Fibroblast of pulmonary artery (primary cell): ENCODE measurements around the gene CFAP74.

Experiments used
- DNase-seq: peaks from one replicate; pipeline ENCODE4 v3.0.0-alpha.2; 2010; ENCODE audit warnings: low read depth
- H3K4me3 ChIP-seq: replicated peaks from 2 replicates; pipeline ENCODE4 v1.5.1; 2011; ENCODE audit warnings: low read depth, mild to moderate bottlenecking, control low read depth, low read length, moderate library complexity
- CTCF ChIP-seq: IDR thresholded peaks from 2 replicates; pipeline ENCODE4 v1.5.1; 2011; ENCODE audit warnings: mild to moderate bottlenecking, control low read depth, low read length, inconsistent platforms; ENCODE audit errors: missing control alignments

Gene CFAP74

GRCh38 chr1:1928231-1929101, 75.1 kb downstream of the CFAP74 start:
- TF ChIP-seq CTCF = no peak
- no peak overlapping the region for H3K4me3 ChIP-seq
- DNase-seq = no peak

GRCh38 chr1:1927751-1928150, 75.8 kb downstream of the CFAP74 start:
- H3K4me3 ChIP-seq = no peak overlapping the region
- TF ChIP-seq CTCF = no peak
- no peak for DNase-seq

- no peak for TF ChIP-seq CTCF
- no peak overlapping the region for H3K4me3 ChIP-seq
- DNase-seq = no peak
Observed at GRCh38 chr1:1926886-1927660, 76.5 kb downstream of the CFAP74 start.

GRCh38 chr1:1926346-1926811, 77.2 kb downstream of the CFAP74 start:
- TF ChIP-seq CTCF = no peak
- H3K4me3 ChIP-seq = no peak overlapping the region
- no peak for DNase-seq

GRCh38 chr1:1925437-1926345, 77.9 kb downstream of the CFAP74 start:
- no peak for TF ChIP-seq CTCF
- no peak for DNase-seq
- no peak overlapping the region for H3K4me3 ChIP-seq

- DNase-seq = no peak
- no peak for TF ChIP-seq CTCF
- H3K4me3 ChIP-seq = no peak overlapping the region
Observed at GRCh38 chr1:1924849-1925248, 78.7 kb downstream of the CFAP74 start.
